WTC11 (cell line): ENCODE data around the gene RASSF4. TPM values are rescaled to one million over a fixed set of nuclear protein-coding genes. Genes with fewer than 3 reads are reported as not detected.

Source experiments
- ATAC-seq: fragments of 200-7000 bp; cut with Tn5 transposase; 2 replicates; pipeline ENCODE4 v1.10.0; 2021; ENCODE audit warnings: mild to moderate bottlenecking, moderate library complexity
- CTCF ChIA-PET: fragments of 300-600 bp; sonication (Branson Sonifier 250); formaldehyde crosslinking; loops from one replicate; lab custom pipeline; 2021; ENCODE audit warnings: antibody characterized with exemption; lab: Charles Lee
- POLR2A ChIA-PET: fragments of 350-600 bp; sonication (Branson Sonifier 250); formaldehyde crosslinking; loops from one replicate; lab custom pipeline; 2021; ENCODE audit warnings: antibody characterized with exemption; lab: Charles Lee
- DNase-seq: peaks from one replicate; pipeline ENCODE4 v3.0.0; 2021; ENCODE audit warnings: low spot score
- H3K27ac Mint-ChIP-seq: 2 replicates; pipeline ENCODE4 v1.8.0; 2021; ENCODE audit warnings: mixed read lengths
- H3K27me3 Mint-ChIP-seq: 2 replicates; pipeline ENCODE4 v1.8.0; 2021; ENCODE audit warnings: low read depth, mild to moderate bottlenecking, moderate library complexity, mixed read lengths
- H3K36me3 Mint-ChIP-seq: 2 replicates; pipeline ENCODE4 v1.8.0; 2021; ENCODE audit warnings: mixed read lengths
- H3K4me1 Mint-ChIP-seq: 2 replicates; pipeline ENCODE4 v1.8.0; 2022; ENCODE audit warnings: mixed read lengths
- H3K4me3 Mint-ChIP-seq: 2 replicates; pipeline ENCODE4 v1.8.0; 2021; ENCODE audit warnings: mild to moderate bottlenecking, moderate library complexity, mixed read lengths
- H3K9me3 Mint-ChIP-seq: 2 replicates; pipeline ENCODE4 v1.8.0; 2021; ENCODE audit warnings: mixed read lengths
- FOXP1 ChIP-seq: sonication (generic); formaldehyde crosslinking; IDR thresholded peaks from 2 replicates; pipeline ENCODE4 v1.8.0; 2022; ENCODE audit warnings: missing genetic modification reagents, mild to moderate bottlenecking, moderate library complexity, borderline replicate concordance
- GTF2I ChIP-seq: fragments of 250-450 bp; sonication (Bioruptor Pico); conservative IDR thresholded peaks from 2 replicates; pipeline ENCODE4 v1.4.0; 2021; ENCODE audit warnings: mild to moderate bottlenecking
- JUN ChIP-seq: sonication (generic); formaldehyde crosslinking; IDR thresholded peaks from 2 replicates; pipeline ENCODE4 v1.8.0; 2023; ENCODE audit warnings: mild to moderate bottlenecking, missing genetic modification reagents
- KAT7 ChIP-seq: sonication (generic); formaldehyde crosslinking; IDR thresholded peaks from 2 replicates; pipeline ENCODE4 v1.8.1; 2023; ENCODE audit warnings: missing genetic modification reagents, mild to moderate bottlenecking, borderline replicate concordance
- NFYB ChIP-seq: sonication (generic); formaldehyde crosslinking; conservative IDR thresholded peaks from 2 replicates; pipeline ENCODE4 v1.8.0; 2022; ENCODE audit warnings: low read depth, missing genetic modification reagents
- SMAD3 ChIP-seq: sonication (generic); formaldehyde crosslinking; IDR thresholded peaks from 2 replicates; pipeline ENCODE4 v1.8.0; 2022; ENCODE audit warnings: missing genetic modification reagents, mild to moderate bottlenecking, borderline replicate concordance
- TCF7 ChIP-seq: sonication (generic); formaldehyde crosslinking; IDR thresholded peaks from 2 replicates; pipeline ENCODE4 v1.8.0; 2022; ENCODE audit warnings: mild to moderate bottlenecking, low read depth, missing genetic modification reagents, moderate library complexity
- TEAD1 ChIP-seq: sonication (generic); formaldehyde crosslinking; IDR thresholded peaks from 2 replicates; pipeline ENCODE4 v1.8.0; 2022; ENCODE audit warnings: mild to moderate bottlenecking, missing genetic modification reagents
- TEAD4 ChIP-seq: sonication (generic); formaldehyde crosslinking; IDR thresholded peaks from 2 replicates; pipeline ENCODE4 v1.8.0; 2022; ENCODE audit warnings: mild to moderate bottlenecking, missing genetic modification reagents
- ZNF219 ChIP-seq: sonication (generic); formaldehyde crosslinking; IDR thresholded peaks from 2 replicates; pipeline ENCODE4 v1.8.0; 2023; ENCODE audit warnings: missing genetic modification reagents, mild to moderate bottlenecking, borderline replicate concordance
- ZNF671 ChIP-seq: fragments of 250-450 bp; sonication (Bioruptor Pico); IDR thresholded peaks from 2 replicates; pipeline ENCODE4 v1.8.0; 2021; ENCODE audit warnings: mild to moderate bottlenecking
- total RNA-seq: library from RNA; stranded (reverse); gene quantifications from 3 replicates; pipeline ENCODE4 v1.2.3, GENCODE V29; 2021
- TF ChIP-seq, protein P1 (sequence below): sonication (generic); formaldehyde crosslinking; IDR thresholded peaks from 2 replicates; pipeline ENCODE4 v1.8.1; 2022; ENCODE audit warnings: low read depth, mild to moderate bottlenecking, moderate library complexity, missing genetic modification reagents, borderline replicate concordance
- TF ChIP-seq, protein P2 (sequence below): sonication (generic); formaldehyde crosslinking; IDR thresholded peaks from 2 replicates; pipeline ENCODE4 v1.8.0; 2022; ENCODE audit warnings: mild to moderate bottlenecking, missing genetic modification reagents
- TF ChIP-seq, protein P3 (sequence below): sonication (generic); formaldehyde crosslinking; IDR thresholded peaks from 2 replicates; pipeline ENCODE4 v1.8.1; 2022; ENCODE audit warnings: mild to moderate bottlenecking, moderate library complexity, missing genetic modification reagents
- TF ChIP-seq, protein P4 (sequence below): sonication (generic); formaldehyde crosslinking; IDR thresholded peaks from 2 replicates; pipeline ENCODE4 v1.8.0; 2022; ENCODE audit warnings: missing genetic modification reagents
- TF ChIP-seq, protein P5 (sequence below): sonication (generic); formaldehyde crosslinking; IDR thresholded peaks from 2 replicates; pipeline ENCODE4 v1.8.1; 2023; ENCODE audit warnings: mild to moderate bottlenecking, missing genetic modification reagents
- TF ChIP-seq, protein P6 (sequence below): fragments of 250-450 bp; sonication (Bioruptor Pico); IDR thresholded peaks from 2 replicates; pipeline ENCODE4 v1.9.0; 2021; ENCODE audit warnings: mild to moderate bottlenecking

Gene RASSF4
- total RNA-seq, 1 experiment from 2014 or later = 15.7 TPM

DNA sequence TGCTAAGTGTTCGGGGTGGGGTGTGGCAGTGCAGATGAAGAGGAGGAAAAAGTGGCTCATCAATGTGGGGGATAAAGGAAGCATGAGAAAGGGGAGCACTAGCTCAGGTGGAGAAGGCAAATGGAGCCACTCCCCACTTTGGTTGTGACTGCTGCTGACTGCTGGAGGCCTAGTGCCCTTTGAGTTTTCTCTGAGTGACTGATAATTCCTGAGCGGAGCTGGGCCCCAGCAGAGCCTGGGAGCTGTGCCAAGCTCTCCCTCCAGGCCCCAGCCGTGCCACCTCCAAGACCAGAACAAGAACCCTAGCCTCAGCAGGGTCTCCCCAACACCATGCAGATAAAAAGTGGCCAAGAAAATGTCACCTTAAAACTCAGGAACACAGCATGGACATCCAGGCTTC, 9.7 kb upstream of the RASSF4 start (continued):
- TF ChIP-seq, protein P1, sequence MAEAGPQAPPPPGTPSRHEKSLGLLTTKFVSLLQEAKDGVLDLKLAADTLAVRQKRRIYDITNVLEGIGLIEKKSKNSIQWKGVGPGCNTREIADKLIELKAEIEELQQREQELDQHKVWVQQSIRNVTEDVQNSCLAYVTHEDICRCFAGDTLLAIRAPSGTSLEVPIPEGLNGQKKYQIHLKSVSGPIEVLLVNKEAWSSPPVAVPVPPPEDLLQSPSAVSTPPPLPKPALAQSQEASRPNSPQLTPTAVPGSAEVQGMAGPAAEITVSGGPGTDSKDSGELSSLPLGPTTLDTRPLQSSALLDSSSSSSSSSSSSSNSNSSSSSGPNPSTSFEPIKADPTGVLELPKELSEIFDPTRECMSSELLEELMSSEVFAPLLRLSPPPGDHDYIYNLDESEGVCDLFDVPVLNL (CRISPR knock-in tag) = no peak
- TF ChIP-seq TCF7 (CRISPR knock-in tag) (no peak), FOXP1 (no peak), JUN (no peak)
- TF ChIP-seq, protein P2, sequence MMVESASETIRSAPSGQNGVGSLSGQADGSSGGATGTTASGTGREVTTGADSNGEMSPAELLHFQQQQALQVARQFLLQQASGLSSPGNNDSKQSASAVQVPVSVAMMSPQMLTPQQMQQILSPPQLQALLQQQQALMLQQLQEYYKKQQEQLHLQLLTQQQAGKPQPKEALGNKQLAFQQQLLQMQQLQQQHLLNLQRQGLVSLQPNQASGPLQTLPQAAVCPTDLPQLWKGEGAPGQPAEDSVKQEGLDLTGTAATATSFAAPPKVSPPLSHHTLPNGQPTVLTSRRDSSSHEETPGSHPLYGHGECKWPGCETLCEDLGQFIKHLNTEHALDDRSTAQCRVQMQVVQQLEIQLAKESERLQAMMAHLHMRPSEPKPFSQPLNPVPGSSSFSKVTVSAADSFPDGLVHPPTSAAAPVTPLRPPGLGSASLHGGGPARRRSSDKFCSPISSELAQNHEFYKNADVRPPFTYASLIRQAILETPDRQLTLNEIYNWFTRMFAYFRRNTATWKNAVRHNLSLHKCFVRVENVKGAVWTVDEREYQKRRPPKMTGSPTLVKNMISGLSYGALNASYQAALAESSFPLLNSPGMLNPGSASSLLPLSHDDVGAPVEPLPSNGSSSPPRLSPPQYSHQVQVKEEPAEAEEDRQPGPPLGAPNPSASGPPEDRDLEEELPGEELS (CRISPR knock-in tag) = no peak

DNA sequence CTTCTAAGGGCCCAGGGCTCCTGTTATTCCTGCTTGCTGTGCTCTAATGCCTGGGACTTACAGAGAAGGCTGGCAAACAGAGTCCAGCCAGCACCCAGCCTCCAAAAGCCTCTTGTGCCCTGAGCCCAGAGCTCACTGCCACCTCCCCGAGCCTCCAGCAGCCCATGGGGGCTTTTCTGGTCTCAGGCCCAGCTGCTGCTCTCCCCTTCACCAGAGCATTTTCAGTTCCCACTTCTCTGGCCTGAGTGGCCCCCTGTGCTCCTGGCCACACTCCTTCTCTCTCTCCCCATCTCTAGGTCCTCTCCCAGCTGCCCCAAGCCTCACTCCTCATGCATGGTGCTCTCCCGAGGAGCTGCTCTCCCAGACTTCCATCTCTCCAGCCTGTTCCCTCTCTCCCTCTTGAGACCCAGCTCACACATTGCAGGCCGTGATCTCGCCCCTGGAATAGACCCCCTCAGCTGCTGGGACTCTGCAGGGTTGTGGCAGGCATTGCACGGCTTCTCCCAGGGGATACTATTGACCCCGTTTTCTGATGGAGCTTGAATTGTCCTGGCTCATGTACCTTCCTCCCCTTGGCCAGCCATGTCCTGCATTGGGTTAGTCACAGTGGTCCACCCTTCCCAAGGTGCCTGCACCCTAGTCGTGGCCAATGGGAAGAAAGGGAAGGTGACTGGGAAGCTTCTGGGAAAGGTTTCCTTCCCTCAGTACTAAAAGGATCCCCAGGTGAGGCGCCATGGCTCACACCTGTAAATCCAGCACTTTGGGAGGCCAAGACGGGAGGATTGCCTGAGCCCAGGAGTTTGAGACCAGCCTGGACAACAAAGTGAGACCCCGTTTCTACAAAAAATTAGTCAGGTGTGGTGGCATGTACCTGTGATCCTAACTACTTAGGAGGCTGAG, 9.0 kb upstream of the RASSF4 start:
- POLR2A ChIA-PET = no interaction called here
- H3K36me3 Mint-ChIP-seq = no peaks in the 10 kb centered on the region
- peaks cover 26% of the 10 kb centered on the region for H3K4me1 Mint-ChIP-seq
- H3K27me3 Mint-ChIP-seq = no peaks in the 10 kb centered on the region
- H3K27ac Mint-ChIP-seq = no peak overlapping the region
- DNase-seq = no peak
- TF ChIP-seq, protein P3, sequence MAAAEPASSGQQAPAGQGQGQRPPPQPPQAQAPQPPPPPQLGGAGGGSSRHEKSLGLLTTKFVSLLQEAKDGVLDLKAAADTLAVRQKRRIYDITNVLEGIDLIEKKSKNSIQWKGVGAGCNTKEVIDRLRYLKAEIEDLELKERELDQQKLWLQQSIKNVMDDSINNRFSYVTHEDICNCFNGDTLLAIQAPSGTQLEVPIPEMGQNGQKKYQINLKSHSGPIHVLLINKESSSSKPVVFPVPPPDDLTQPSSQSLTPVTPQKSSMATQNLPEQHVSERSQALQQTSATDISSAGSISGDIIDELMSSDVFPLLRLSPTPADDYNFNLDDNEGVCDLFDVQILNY = no peak
- TF ChIP-seq, protein P1 (CRISPR knock-in tag) = no peak
- TF ChIP-seq GTF2I (no peak), KAT7 (CRISPR knock-in tag) (no peak), TEAD4 (CRISPR knock-in tag) (no peak), JUN (no peak), NFYB (CRISPR knock-in tag) (no peak), ZNF219 (no peak), TEAD1 (CRISPR knock-in tag) (no peak), ZNF671 (CRISPR knock-in tag) (no peak), SMAD3 (no peak), TCF7 (CRISPR knock-in tag) (no peak)
- TF ChIP-seq, protein P4, sequence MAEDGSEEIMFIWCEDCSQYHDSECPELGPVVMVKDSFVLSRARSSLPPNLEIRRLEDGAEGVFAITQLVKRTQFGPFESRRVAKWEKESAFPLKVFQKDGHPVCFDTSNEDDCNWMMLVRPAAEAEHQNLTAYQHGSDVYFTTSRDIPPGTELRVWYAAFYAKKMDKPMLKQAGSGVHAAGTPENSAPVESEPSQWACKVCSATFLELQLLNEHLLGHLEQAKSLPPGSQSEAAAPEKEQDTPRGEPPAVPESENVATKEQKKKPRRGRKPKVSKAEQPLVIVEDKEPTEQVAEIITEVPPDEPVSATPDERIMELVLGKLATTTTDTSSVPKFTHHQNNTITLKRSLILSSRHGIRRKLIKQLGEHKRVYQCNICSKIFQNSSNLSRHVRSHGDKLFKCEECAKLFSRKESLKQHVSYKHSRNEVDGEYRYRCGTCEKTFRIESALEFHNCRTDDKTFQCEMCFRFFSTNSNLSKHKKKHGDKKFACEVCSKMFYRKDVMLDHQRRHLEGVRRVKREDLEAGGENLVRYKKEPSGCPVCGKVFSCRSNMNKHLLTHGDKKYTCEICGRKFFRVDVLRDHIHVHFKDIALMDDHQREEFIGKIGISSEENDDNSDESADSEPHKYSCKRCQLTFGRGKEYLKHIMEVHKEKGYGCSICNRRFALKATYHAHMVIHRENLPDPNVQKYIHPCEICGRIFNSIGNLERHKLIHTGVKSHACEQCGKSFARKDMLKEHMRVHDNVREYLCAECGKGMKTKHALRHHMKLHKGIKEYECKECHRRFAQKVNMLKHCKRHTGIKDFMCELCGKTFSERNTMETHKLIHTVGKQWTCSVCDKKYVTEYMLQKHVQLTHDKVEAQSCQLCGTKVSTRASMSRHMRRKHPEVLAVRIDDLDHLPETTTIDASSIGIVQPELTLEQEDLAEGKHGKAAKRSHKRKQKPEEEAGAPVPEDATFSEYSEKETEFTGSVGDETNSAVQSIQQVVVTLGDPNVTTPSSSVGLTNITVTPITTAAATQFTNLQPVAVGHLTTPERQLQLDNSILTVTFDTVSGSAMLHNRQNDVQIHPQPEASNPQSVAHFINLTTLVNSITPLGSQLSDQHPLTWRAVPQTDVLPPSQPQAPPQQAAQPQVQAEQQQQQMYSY (CRISPR knock-in tag) = no peak
- TF ChIP-seq, protein P5, sequence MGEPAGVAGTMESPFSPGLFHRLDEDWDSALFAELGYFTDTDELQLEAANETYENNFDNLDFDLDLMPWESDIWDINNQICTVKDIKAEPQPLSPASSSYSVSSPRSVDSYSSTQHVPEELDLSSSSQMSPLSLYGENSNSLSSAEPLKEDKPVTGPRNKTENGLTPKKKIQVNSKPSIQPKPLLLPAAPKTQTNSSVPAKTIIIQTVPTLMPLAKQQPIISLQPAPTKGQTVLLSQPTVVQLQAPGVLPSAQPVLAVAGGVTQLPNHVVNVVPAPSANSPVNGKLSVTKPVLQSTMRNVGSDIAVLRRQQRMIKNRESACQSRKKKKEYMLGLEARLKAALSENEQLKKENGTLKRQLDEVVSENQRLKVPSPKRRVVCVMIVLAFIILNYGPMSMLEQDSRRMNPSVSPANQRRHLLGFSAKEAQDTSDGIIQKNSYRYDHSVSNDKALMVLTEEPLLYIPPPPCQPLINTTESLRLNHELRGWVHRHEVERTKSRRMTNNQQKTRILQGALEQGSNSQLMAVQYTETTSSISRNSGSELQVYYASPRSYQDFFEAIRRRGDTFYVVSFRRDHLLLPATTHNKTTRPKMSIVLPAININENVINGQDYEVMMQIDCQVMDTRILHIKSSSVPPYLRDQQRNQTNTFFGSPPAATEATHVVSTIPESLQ (CRISPR knock-in tag) = no peak
- TF ChIP-seq, protein P6, sequence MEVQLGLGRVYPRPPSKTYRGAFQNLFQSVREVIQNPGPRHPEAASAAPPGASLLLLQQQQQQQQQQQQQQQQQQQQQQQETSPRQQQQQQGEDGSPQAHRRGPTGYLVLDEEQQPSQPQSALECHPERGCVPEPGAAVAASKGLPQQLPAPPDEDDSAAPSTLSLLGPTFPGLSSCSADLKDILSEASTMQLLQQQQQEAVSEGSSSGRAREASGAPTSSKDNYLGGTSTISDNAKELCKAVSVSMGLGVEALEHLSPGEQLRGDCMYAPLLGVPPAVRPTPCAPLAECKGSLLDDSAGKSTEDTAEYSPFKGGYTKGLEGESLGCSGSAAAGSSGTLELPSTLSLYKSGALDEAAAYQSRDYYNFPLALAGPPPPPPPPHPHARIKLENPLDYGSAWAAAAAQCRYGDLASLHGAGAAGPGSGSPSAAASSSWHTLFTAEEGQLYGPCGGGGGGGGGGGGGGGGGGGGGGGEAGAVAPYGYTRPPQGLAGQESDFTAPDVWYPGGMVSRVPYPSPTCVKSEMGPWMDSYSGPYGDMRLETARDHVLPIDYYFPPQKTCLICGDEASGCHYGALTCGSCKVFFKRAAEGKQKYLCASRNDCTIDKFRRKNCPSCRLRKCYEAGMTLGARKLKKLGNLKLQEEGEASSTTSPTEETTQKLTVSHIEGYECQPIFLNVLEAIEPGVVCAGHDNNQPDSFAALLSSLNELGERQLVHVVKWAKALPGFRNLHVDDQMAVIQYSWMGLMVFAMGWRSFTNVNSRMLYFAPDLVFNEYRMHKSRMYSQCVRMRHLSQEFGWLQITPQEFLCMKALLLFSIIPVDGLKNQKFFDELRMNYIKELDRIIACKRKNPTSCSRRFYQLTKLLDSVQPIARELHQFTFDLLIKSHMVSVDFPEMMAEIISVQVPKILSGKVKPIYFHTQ (CRISPR knock-in tag) = no peak
- TF ChIP-seq, all 79 proteins: peak for 0
- CTCF ChIA-PET = interaction anchor here (1.0 to 2.8 kb wide), 5 partner anchors 16 to 71 kb away, joined by 3 to 19 read pairs (median 5); partner anchors contain the start of gene DEPP1
- no peak for ATAC-seq
- no peak overlapping the region for H3K4me3 Mint-ChIP-seq
- peaks cover 5% of the 10 kb centered on the region for H3K9me3 Mint-ChIP-seq
